Retinal pigment epithelial cell (primary cell): ENCODE results near the gene GABRG3.

ENCODE experiments used
- DNase-seq: peaks from one replicate; pipeline ENCODE4 v3.0.0-alpha.2; 2010; ENCODE audit warnings: low read depth
- H3K4me3 ChIP-seq: 2 replicates; pipeline ENCODE4 v1.5.1; 2011; ENCODE audit warnings: mild to moderate bottlenecking, low read length, control low read depth, moderate library complexity
- TF ChIP-seq, protein P1 (sequence below): conservative IDR thresholded peaks from 2 replicates; pipeline ENCODE4 v1.5.1; 2011; ENCODE audit warnings: low read depth, low read length, control low read depth, inconsistent platforms

The GABRG3 gene

DNA sequence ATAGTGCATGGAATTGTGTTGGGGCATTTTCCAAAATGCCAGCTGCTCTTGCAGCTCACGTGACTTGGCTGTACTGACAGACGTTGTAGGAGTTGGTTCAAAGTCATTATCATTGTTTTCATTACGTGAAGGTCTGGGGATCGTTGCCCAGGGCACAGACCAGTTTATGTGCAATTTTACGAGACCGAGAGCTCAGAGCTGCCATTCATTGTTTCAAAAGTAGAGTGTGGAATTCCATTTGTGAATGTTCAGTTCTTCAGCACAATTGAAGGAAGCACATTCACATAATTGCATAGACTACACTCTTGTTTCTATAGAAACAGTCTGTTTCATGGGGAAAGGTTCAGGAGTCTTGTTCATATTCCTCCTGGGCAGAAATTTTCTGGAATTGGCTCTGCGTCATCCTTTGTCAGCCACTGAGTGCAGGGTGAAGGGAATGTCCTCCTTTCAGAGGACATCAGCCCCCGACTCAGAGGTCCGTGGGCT, 54.5 kb downstream of the GABRG3 start:
- TF ChIP-seq, protein P1, sequence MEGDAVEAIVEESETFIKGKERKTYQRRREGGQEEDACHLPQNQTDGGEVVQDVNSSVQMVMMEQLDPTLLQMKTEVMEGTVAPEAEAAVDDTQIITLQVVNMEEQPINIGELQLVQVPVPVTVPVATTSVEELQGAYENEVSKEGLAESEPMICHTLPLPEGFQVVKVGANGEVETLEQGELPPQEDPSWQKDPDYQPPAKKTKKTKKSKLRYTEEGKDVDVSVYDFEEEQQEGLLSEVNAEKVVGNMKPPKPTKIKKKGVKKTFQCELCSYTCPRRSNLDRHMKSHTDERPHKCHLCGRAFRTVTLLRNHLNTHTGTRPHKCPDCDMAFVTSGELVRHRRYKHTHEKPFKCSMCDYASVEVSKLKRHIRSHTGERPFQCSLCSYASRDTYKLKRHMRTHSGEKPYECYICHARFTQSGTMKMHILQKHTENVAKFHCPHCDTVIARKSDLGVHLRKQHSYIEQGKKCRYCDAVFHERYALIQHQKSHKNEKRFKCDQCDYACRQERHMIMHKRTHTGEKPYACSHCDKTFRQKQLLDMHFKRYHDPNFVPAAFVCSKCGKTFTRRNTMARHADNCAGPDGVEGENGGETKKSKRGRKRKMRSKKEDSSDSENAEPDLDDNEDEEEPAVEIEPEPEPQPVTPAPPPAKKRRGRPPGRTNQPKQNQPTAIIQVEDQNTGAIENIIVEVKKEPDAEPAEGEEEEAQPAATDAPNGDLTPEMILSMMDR: no peak
- no peak for DNase-seq
- H3K4me3 ChIP-seq: no peak overlapping the region

DNA sequence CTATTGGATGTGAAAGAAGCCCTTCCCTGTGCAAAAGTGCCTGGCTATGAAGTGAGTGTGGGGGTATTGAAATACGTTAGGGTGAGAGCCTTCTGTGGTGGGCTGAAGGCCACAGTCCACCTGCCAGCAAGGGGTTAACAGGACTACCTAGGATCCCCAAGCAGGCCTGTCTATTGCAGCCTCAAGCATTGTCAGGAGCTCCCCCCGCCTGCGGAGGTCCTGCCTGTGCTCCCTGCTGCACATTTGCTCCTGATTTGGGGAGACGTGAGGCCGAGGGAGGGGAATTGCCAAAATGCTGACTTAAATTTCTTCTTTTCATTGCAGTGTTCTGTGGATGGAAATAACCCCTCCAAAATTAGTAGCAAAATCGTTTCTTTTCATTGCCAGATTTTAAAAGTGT, 56.2 kb downstream of the GABRG3 start:
- no peak overlapping the region for H3K4me3 ChIP-seq
- DNase-seq: no peak
- TF ChIP-seq, protein P1: no peak

DNA sequence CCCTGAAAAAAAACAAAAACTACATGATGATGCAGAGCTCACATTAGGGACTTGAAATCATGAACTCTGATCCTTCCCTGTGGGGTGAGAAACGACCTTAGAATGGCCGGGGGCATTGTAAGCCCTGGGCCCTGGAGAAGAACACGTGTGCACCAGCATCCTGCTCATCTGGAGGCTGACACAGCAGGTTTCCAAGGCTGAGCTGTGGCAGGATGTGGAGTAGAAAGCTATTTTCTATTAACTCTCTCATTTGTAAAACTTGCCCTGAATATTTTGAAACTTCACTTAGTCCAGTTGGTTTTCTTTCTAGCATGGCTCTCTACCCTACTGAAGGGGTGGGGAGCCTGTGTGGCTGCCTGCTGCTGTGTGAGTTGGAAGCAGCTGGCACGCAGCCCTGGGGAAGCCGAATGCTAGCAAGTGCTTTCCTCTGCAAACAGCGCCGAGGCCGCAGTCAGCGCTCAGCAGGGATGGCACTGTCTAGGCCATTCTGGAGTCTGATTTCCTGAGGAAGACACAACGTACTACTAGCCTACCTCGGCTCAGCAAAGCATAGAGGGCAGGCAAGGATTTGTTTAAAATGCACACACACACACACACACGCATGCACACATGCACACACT, 58.0 kb downstream of the GABRG3 start:
- TF ChIP-seq, protein P1: no peak
- no peak for DNase-seq
- H3K4me3 ChIP-seq: no peak overlapping the region

DNA sequence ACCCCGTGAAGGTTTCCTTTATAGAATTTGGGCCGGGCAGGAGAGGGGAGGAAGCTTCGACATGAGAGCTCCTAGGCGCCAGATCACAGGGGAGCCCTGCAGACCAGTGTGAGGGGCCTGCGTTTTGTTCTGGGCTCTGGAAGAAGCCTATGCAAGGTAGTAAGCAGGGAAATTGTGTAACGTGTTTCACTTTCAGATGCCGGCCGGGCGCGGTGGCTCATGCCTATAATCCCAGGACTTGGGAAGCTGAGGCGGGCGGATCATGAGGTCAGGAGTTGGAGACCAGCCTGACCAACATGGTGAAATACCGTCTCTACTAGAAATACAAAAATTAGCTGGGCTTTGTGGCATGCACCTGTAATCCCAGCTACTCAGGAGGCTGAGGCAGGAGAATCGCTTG, 65.2 kb downstream of the GABRG3 start:
- TF ChIP-seq, protein P1: no peak
- no peak for DNase-seq
- H3K4me3 ChIP-seq: no peak overlapping the region

DNA sequence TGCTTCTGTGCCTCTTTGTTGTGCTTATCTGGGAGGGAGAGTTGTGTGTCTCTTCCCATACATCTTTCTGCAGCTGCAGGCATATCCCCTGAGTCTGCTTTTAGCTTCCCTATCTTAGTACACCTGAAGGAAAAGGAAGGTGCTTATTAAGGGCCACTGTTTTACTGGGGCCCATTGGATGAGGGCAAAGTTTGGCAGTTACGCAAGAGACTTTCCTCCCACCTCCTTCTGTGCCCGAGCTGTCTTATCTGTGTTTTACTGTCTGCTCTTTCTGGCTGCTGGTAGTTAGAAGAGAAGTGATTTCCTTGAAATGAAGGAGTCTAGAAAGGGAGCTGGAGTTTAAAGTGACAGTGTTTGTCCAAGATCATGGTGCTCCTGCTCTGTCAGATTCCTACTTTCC, 66.5 kb downstream of the GABRG3 start:
- TF ChIP-seq, protein P1: no peak
- H3K4me3 ChIP-seq: no peak overlapping the region
- no peak for DNase-seq

DNA sequence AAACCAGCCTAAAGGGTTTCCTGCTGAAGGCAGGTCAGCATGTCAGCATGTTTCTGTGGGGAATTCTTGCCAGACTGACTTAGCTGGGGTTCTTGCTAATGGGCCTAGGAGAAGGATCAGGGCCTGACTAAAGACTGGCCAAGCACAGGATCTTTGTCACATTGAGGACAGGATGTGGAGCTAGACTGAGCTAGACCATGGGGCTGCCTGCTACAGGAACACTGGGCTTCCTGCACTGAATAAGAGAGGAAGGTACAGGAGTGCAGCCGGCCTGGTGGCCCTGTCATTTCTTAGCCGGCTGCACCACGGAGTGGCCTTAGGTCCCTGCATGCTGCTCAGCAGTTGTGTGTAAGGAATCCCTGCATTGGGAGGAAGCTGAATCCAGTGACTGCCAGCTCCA, 68.2 kb downstream of the GABRG3 start:
- DNase-seq: no peak
- no peak overlapping the region for H3K4me3 ChIP-seq
- TF ChIP-seq, protein P1: no peak

DNA sequence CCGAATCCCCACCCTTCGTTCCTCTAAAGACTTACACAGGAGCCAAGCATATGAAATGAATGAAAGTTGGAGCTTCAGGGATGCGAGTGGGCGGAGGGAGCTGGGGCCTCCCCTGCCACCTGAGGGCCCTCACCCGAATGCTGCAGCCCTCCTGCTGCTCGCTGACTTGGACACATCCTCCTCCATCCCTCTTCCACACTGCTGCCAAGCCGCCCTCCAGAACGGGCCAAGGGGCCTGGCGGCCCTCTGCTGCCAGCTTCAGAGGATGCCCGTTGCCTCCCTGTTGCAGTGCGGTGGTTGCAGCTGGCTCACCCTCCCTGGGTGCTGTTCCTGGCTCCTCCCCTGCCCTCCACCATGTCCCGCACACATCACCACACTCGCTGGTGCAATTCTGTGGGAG, 71.2 kb downstream of the GABRG3 start:
- TF ChIP-seq, protein P1: no peak

More for the DNA sequence above, 71.2 kb downstream of the GABRG3 start:
- no peak overlapping the region for H3K4me3 ChIP-seq
- no peak for DNase-seq
